Naive thymus-derived CD4-positive, alpha-beta T cell (primary cell): ENCODE data around the gene IFRD1. TPM values are rescaled to one million over a fixed set of nuclear protein-coding genes. Genes with fewer than 3 reads are reported as not detected.
A peak's percentile ranks its signal among the peaks of the same experiment; 100 is the strongest.

Experiments
- ATAC-seq: fragments of 150-1000 bp; cut with Tn5 transposase; 2 replicates; pipeline ENCODE4 v1.10.0; 2021; ENCODE audit warnings: mild to moderate bottlenecking, moderate library complexity
- CTCF ChIA-PET: fragments of 350-600 bp; sonication (Branson Sonifier 250); formaldehyde crosslinking; loops from one replicate; lab custom pipeline; 2021; ENCODE audit warnings: antibody characterized with exemption; lab: Charles Lee
- POLR2A ChIA-PET: fragments of 350-600 bp; sonication (Branson Sonifier 250); formaldehyde crosslinking; loops from one replicate; lab custom pipeline; 2021; ENCODE audit warnings: antibody characterized with exemption, inconsistent platforms; lab: Charles Lee
- DNase-seq, 9 donors: peaks; one replicate each; pipeline versions ENCODE4 v3.0.0 to v3.0.0-alpha.2; 2020 to 2022; ENCODE audit warnings: mixed read lengths in 1 of 9
- H3K27ac ChIP-seq: one replicate; pipeline ENCODE4 v1.7.0; 2013; ENCODE audit warnings: mild to moderate bottlenecking, low read depth, low read length, moderate library complexity
- H3K27me3 ChIP-seq, 2 donors: one replicate each; pipeline ENCODE4 v1.7.0; 2013; ENCODE audit warnings: low read length in 2 of 2, mild to moderate bottlenecking in 2 of 2, moderate library complexity in 2 of 2; ENCODE audit not compliant: control insufficient read depth in 2 of 2, insufficient read depth in 2 of 2
- H3K36me3 ChIP-seq, 3 experiments: 1 replicate in 2 of 3; 2 replicates in 1 of 3; pipeline ENCODE4 v1.7.0; 2013; ENCODE audit warnings: low read length in 3 of 3, mild to moderate bottlenecking in 3 of 3, moderate library complexity in 1 of 3; ENCODE audit not compliant: insufficient read depth in 3 of 3, control insufficient read depth in 2 of 3
- H3K4me1 ChIP-seq, 2 donors: one replicate each; pipeline ENCODE4 v1.7.0; 2013; ENCODE audit warnings: low read length in 2 of 2, mild to moderate bottlenecking in 2 of 2, moderate library complexity in 1 of 2; ENCODE audit not compliant: control insufficient read depth in 2 of 2, insufficient read depth in 2 of 2
- H3K4me3 ChIP-seq: 2 replicates; pipeline ENCODE4 v1.7.0; 2013; ENCODE audit warnings: mild to moderate bottlenecking, low read length
- H3K9me3 ChIP-seq, 3 experiments: 1 replicate in 2 of 3; 2 replicates in 1 of 3; pipeline ENCODE4 v1.7.0; 2013; ENCODE audit warnings: low read length in 3 of 3; ENCODE audit not compliant: control insufficient read depth in 2 of 3
- H3K27ac Mint-ChIP-seq, 9 donors: one replicate each; pipeline ENCODE4 v1.8.0; 2020 to 2022; ENCODE audit warnings: mixed read lengths in 9 of 9, mild to moderate bottlenecking in 8 of 9, moderate library complexity in 5 of 9, inconsistent platforms in 2 of 9
- H3K27me3 Mint-ChIP-seq, 5 donors: one replicate each; pipeline ENCODE4 v1.8.0; 2021 to 2022; ENCODE audit warnings: mixed read lengths in 5 of 5, mild to moderate bottlenecking in 1 of 5
- H3K36me3 Mint-ChIP-seq, 5 donors: one replicate each; pipeline ENCODE4 v1.8.0; 2020 to 2022; ENCODE audit warnings: mixed read lengths in 5 of 5, mild to moderate bottlenecking in 3 of 5, inconsistent platforms in 1 of 5
- H3K4me1 Mint-ChIP-seq, 7 donors: one replicate each; pipeline ENCODE4 v1.8.0; 2020 to 2022; ENCODE audit warnings: mixed read lengths in 7 of 7, mild to moderate bottlenecking in 3 of 7, inconsistent platforms in 1 of 7
- H3K4me3 Mint-ChIP-seq, 10 donors: one replicate each; pipeline ENCODE4 v1.8.0; 2020 to 2022; ENCODE audit warnings: mild to moderate bottlenecking in 10 of 10, mixed read lengths in 10 of 10, moderate library complexity in 6 of 10, inconsistent platforms in 2 of 10
- H3K9me3 Mint-ChIP-seq, 11 donors: one replicate each; pipeline ENCODE4 v1.8.0; 2020 to 2022; ENCODE audit warnings: mixed read lengths in 11 of 11, mild to moderate bottlenecking in 4 of 11, inconsistent platforms in 1 of 11, moderate library complexity in 1 of 11
- intact Hi-C, 2 donors: fragments of 100-400 bp; cut with micrococcal nuclease; formaldehyde crosslinking; loops; one replicate each; pipeline ENCODE4 v1.15.1; 2023
- polyA plus RNA-seq, 2 donors: library from polyadenylated mRNA; unstranded; fragments of 300-500 nt; fragmentation: Illumina TruSeq; gene quantifications; one replicate each; pipeline ENCODE4 v1.2.3, GENCODE V29; 2021
- total RNA-seq, 6 experiments: library from RNA in 5 of 6; stranded (reverse) in 5 of 6; gene quantifications; 1 replicate in 5 of 6; 2 replicates in 1 of 6; pipeline ENCODE4 v1.2.3 and lab custom pipeline; 2021 to 2026

IFRD1 gene
- total and polyA plus RNA-seq, 7 experiments from 2014 or later, result 25.2 to 250 (median 56.5) TPM

DNA sequence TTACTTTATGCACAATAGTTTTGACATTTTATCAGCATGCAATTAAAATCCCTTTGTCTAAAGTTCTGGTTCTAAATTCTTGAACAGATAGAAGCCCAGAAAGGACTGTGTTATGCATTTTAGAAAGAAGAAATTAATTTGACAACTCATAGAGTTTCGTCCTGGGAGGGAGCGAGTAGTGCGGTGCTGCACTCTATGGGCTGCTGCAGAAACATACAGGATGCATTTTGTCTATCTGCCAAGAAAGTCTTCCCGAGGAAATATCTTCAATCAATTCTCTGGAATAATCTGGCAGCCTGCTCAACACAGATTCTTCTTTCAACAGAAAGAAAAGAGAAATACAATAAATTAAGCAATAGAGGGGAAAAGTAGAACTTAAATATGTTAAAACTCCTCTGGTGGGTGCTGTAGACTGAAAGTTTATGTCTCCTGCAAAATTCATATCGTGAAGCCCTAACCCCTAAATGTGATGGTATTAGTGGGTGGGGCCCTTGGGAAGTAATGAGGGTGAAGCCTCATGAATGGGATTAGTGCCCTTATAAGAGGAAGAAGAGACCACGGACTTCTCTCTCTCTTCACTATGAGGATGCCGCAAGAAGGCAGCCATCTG lies 39.0 kb upstream of the IFRD1 start:
- Mint-ChIP-seq H3K36me3 (no peaks in the 10 kb centered on the region), H3K27me3 (peaks cover 8 to 47% (median 22%) of the 10 kb centered on the region in 5 donors), H3K27ac (no peak overlapping the region), H3K9me3 (no peaks in the 10 kb centered on the region), H3K4me1 (peaks cover 0 to 5% (median 4%) of the 10 kb centered on the region in 7 donors), H3K4me3 (no peak overlapping the region)
- no peak overlapping the region for H3K27ac ChIP-seq
- ChIA-PET CTCF (no interaction called here), POLR2A (no interaction called here)
- H3K4me1 ChIP-seq, result no peaks in the 10 kb centered on the region
- no peaks in the 10 kb centered on the region for H3K9me3 ChIP-seq
- DNase-seq, result no peak
- intact Hi-C loops, result loop anchor here in 1 of 2 donors (1.0 to 10.0 kb wide), 3 partner anchors 326 to 670 kb away; no protein-coding TSS in a partner anchor
- H3K4me3 ChIP-seq, result no peak overlapping the region
- H3K36me3 ChIP-seq, result no peaks in the 10 kb centered on the region
- ATAC-seq, result no peak
- H3K27me3 ChIP-seq, result no peaks in the 10 kb centered on the region

DNA sequence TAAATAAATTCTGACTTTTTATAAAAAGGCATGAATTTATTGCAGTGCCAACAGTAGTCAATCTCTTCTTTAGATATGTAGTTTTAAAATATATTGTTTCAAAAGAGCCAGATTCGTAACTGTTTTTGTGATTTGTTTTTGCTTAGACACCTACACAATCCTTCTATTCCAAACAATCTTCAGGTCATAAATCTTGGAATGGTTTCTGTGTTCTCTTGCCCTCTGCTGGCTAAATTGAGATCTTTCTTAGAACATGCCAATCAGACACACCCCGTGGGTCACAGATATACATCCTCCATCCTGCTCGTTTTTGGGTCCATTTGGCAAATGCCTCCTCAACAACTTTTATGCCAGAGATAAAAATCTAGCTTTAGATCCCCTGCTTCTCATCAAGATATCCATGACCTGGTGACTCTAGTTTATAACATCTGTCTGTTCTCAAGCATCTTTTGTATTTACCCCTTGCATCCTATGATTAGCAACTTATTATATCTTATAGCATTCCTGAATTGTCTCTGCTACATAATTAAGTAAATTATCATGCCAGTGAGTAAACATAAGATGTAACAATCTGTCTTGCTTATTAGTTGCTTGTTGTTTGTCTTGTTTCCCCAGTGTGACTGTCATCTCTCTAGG lies 35.3 kb upstream of the IFRD1 start:
- Histone ChIP-seq H3K36me3 (no peaks in the 10 kb centered on the region), H3K27ac (no peak overlapping the region), H3K27me3 (no peaks in the 10 kb centered on the region), H3K4me3 (no peak overlapping the region), H3K9me3 (no peaks in the 10 kb centered on the region), H3K4me1 (no peaks in the 10 kb centered on the region)
- POLR2A ChIA-PET, result no interaction called here
- Mint-ChIP-seq H3K27me3 (peaks cover 4 to 29% (median 8%) of the 10 kb centered on the region in 5 donors), H3K4me1 (peaks cover 0 to 5% (median 4%) of the 10 kb centered on the region in 7 donors), H3K36me3 (peaks cover 0 to 3% (median 0%) of the 10 kb centered on the region in 5 donors), H3K27ac (no peak overlapping the region), H3K4me3 (no peak overlapping the region), H3K9me3 (peaks cover 0 to 4% (median 0%) of the 10 kb centered on the region in 11 donors)
- CTCF ChIA-PET, result no interaction called here
- ATAC-seq (no peak), DNase-seq (peak in 2 of 9 donors; percentile 15 to 17)
- intact Hi-C loops, result loop anchor here (1.0 to 10.0 kb wide), 4 partner anchors 330 to 674 kb away; no protein-coding TSS in a partner anchor

GRCh38 chr7:112416127-112416526 lies 34.1 kb upstream of the IFRD1 start:
- Mint-ChIP-seq H3K36me3 (peaks cover 0 to 3% (median 0%) of the 10 kb centered on the region in 5 donors), H3K27me3 (peaks cover 0 to 17% (median 5%) of the 10 kb centered on the region in 5 donors), H3K9me3 (peaks cover 0 to 4% (median 0%) of the 10 kb centered on the region in 11 donors), H3K4me1 (peaks cover 0 to 11% (median 4%) of the 10 kb centered on the region in 7 donors), H3K27ac (peak overlapping the region in 1 of 9 donors; percentile 67), H3K4me3 (no peak overlapping the region)
- Histone ChIP-seq H3K4me3 (no peak overlapping the region), H3K27me3 (no peaks in the 10 kb centered on the region), H3K27ac (no peak overlapping the region), H3K36me3 (no peaks in the 10 kb centered on the region), H3K4me1 (no peaks in the 10 kb centered on the region), H3K9me3 (no peaks in the 10 kb centered on the region)
- intact Hi-C loops, result loop anchor here in 1 of 2 donors (10.0 kb wide), 2 partner anchors 331 to 461 kb away; no protein-coding TSS in a partner anchor
- ATAC-seq (no peak), DNase-seq (no peak)
- CTCF ChIA-PET, result interaction anchor here (0.6 to 1.2 kb wide), 2 partner anchors 35 to 802 kb away, joined by 3 read pairs; no protein-coding TSS in a partner anchor
- POLR2A ChIA-PET, result no interaction called here

GRCh38 chr7:112419543-112420130 lies 30.6 kb upstream of the IFRD1 start:
- Histone ChIP-seq H3K27me3 (no peaks in the 10 kb centered on the region), H3K9me3 (no peaks in the 10 kb centered on the region), H3K36me3 (no peaks in the 10 kb centered on the region), H3K4me3 (no peak overlapping the region), H3K4me1 (peaks cover 0 to 16% of the 10 kb centered on the region in 2 donors), H3K27ac (no peak overlapping the region)
- Mint-ChIP-seq H3K27ac (no peak overlapping the region), H3K4me1 (peaks cover 18 to 34% (median 25%) of the 10 kb centered on the region in 7 donors), H3K36me3 (peaks cover 0 to 3% (median 0%) of the 10 kb centered on the region in 5 donors), H3K9me3 (peaks cover 0 to 4% (median 0%) of the 10 kb centered on the region in 11 donors), H3K4me3 (no peak overlapping the region), H3K27me3 (peaks cover 0 to 4% (median 0%) of the 10 kb centered on the region in 5 donors)
- intact Hi-C loops, result loop anchor here in 1 of 2 donors (2.0 to 10.0 kb wide), 3 partner anchors 29 to 465 kb away; no protein-coding TSS in a partner anchor
- CTCF ChIA-PET, result interaction anchor here (0.6 kb wide), 2 partner anchors 20 to 58 kb away, joined by 3 read pairs; no protein-coding TSS in a partner anchor
- POLR2A ChIA-PET, result no interaction called here
- DNase-seq (no peak), ATAC-seq (no peak)

DNA sequence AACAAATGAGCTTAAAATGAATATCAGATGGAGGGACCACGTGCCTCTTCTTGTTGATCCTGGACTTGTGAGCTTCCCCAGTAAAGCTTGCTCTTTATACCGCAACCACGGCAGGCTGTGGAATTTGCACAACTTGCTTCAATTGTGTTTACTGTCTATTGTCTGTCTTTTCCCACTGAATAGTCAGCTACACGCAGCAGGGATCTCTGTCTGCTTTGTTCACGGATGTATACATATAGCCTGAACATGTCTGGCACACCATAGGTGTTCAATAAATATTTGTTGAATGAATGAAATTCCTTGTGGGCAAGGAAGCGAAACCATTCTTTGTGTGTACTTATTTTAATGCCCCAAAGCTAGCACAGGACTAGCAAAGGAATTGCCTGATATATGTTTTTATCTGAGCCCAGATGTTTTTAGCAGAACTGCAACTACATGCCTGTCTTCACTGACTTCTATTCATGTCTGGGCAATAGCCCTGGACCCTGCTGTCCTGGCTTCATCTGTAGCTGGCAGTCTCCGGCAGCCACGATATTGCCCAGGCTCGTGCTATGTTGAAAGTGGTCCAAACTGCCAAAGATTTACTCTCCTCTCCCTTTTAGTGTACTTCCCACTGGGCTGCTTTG lies 29.9 kb upstream of the IFRD1 start:
- H3K4me1 Mint-ChIP-seq, result peaks cover 18 to 34% (median 25%) of the 10 kb centered on the region in 7 donors
- Histone ChIP-seq H3K36me3 (no peaks in the 10 kb centered on the region), H3K27ac (no peak overlapping the region), H3K4me1 (peaks cover 0 to 16% of the 10 kb centered on the region in 2 donors), H3K27me3 (no peaks in the 10 kb centered on the region), H3K4me3 (no peak overlapping the region), H3K9me3 (no peaks in the 10 kb centered on the region)
- H3K27me3 Mint-ChIP-seq, result peaks cover 0 to 3% (median 0%) of the 10 kb centered on the region in 5 donors
- intact Hi-C loops, result loop anchor here in 1 of 2 donors (2.0 kb wide), 1 partner anchor 30 kb away; no protein-coding TSS in a partner anchor
- H3K36me3 Mint-ChIP-seq, result peaks cover 0 to 3% (median 0%) of the 10 kb centered on the region in 5 donors
- no peak overlapping the region for H3K27ac Mint-ChIP-seq
- ATAC-seq (no peak), DNase-seq (no peak)
- ChIA-PET POLR2A (interaction anchor here (1.0 kb wide), 1 partner anchor 30 kb away, joined by 5 read pairs; the partner anchor contains the start of gene IFRD1), CTCF (interaction anchor here (0.6 kb wide), 2 partner anchors 21 to 58 kb away, joined by 3 read pairs; no protein-coding TSS in a partner anchor)
- H3K9me3 Mint-ChIP-seq, result peaks cover 0 to 4% (median 0%) of the 10 kb centered on the region in 11 donors
- H3K4me3 Mint-ChIP-seq, result no peak overlapping the region
